Measurements from ENCODE around the gene PHACTR4.
"Not testable (repeated sequence)": the region's sequence is repeated elsewhere in the genome, so short reads cannot be mapped to it uniquely, and the experiment has no call there.

PHACTR4 gene

GRCh38 chr1:28343405-28343804 is 26.1 kb upstream of the PHACTR4 start:
- no peak overlapping the region for H3K4me3 ChIP-seq (ENCODE audit: low read length)
- no peaks in the 10 kb centered on the region for H3K9me3 ChIP-seq (ENCODE audit: insufficient read depth, low read length)
- H3K27me3 ChIP-seq (ENCODE audit: low read depth, low read length): no peaks in the 10 kb centered on the region
- H3K36me3 ChIP-seq (replicated peaks; ENCODE audit: low read depth, low read length): no peaks in the 10 kb centered on the region
- TF ChIP-seq CTCF (IDR thresholded peaks at IDR 0.05; ENCODE audit: low read depth, low read length): no peak
- TF ChIP-seq EZH2phosphoT487 (IDR thresholded peaks at IDR 0.05; ENCODE audit: low read depth): no peak
- no peak overlapping the region for H2AFZ ChIP-seq (ENCODE audit: low read depth, low read length)
- no peak overlapping the region for H3K27ac ChIP-seq (ENCODE audit: low read length)
- H3K79me2 ChIP-seq (ENCODE audit: low read length): no peaks in the 10 kb centered on the region
- H4K20me1 ChIP-seq (ENCODE audit: insufficient read depth, low read length): no peaks in the 10 kb centered on the region
- H3K4me1 ChIP-seq (ENCODE audit: low read length): no peaks in the 10 kb centered on the region
- no peak overlapping the region for H3K4me2 ChIP-seq (ENCODE audit: low read length)
- no peak overlapping the region for H3K9ac ChIP-seq (ENCODE audit: low read length)

- H4K20me1 ChIP-seq (ENCODE audit: insufficient read depth, low read length); H3K9ac ChIP-seq (ENCODE audit: low read length); H3K9me3 ChIP-seq (ENCODE audit: insufficient read depth, low read length); H3K4me2 ChIP-seq (ENCODE audit: low read length); H3K4me1 ChIP-seq (ENCODE audit: low read length); H3K27me3 ChIP-seq (ENCODE audit: low read depth, low read length); H3K79me2 ChIP-seq (ENCODE audit: low read length); H3K4me3 ChIP-seq (ENCODE audit: low read length); H3K27ac ChIP-seq (ENCODE audit: low read length); H2AFZ ChIP-seq (ENCODE audit: low read depth, low read length); H3K36me3 ChIP-seq (replicated peaks; ENCODE audit: low read depth, low read length): not testable (repeated sequence)
Observed at GRCh38 chr1:28353248-28353810, 16.2 kb upstream of the PHACTR4 start.

GRCh38 chr1:28354121-28354520 is 15.4 kb upstream of the PHACTR4 start:
- Histone ChIP-seq H3K36me3 (replicated peaks; ENCODE audit: low read depth, low read length) (no peaks in the 10 kb centered on the region), H3K4me3 (ENCODE audit: low read length) (no peak overlapping the region), H3K4me1 (ENCODE audit: low read length) (no peaks in the 10 kb centered on the region), H3K9me3 (ENCODE audit: insufficient read depth, low read length) (no peaks in the 10 kb centered on the region), H2AFZ (ENCODE audit: low read depth, low read length) (no peak overlapping the region), H3K79me2 (ENCODE audit: low read length) (no peaks in the 10 kb centered on the region), H3K27me3 (ENCODE audit: low read depth, low read length) (no peaks in the 10 kb centered on the region), H3K27ac (ENCODE audit: low read length) (no peak overlapping the region), H3K4me2 (ENCODE audit: low read length) (no peak overlapping the region), H4K20me1 (ENCODE audit: insufficient read depth, low read length) (no peaks in the 10 kb centered on the region), H3K9ac (ENCODE audit: low read length) (no peak overlapping the region)
- TF ChIP-seq EZH2phosphoT487 (IDR thresholded peaks at IDR 0.05; ENCODE audit: low read depth) (no peak), CTCF (IDR thresholded peaks at IDR 0.05; ENCODE audit: low read depth, low read length) (no peak)

- Histone ChIP-seq H4K20me1 (ENCODE audit: insufficient read depth, low read length) (no peaks in the 10 kb centered on the region), H3K4me2 (ENCODE audit: low read length) (no peak overlapping the region), H3K9me3 (ENCODE audit: insufficient read depth, low read length) (no peaks in the 10 kb centered on the region), H3K27ac (ENCODE audit: low read length) (no peak overlapping the region), H3K79me2 (ENCODE audit: low read length) (no peaks in the 10 kb centered on the region), H3K9ac (ENCODE audit: low read length) (no peak overlapping the region), H3K4me1 (ENCODE audit: low read length) (no peaks in the 10 kb centered on the region), H3K27me3 (ENCODE audit: low read depth, low read length) (no peaks in the 10 kb centered on the region), H3K36me3 (replicated peaks; ENCODE audit: low read depth, low read length) (no peaks in the 10 kb centered on the region), H2AFZ (ENCODE audit: low read depth, low read length) (no peak overlapping the region), H3K4me3 (ENCODE audit: low read length) (no peak overlapping the region)
- no peak for TF ChIP-seq EZH2phosphoT487 (IDR thresholded peaks at IDR 0.05; ENCODE audit: low read depth)
- no peak for TF ChIP-seq CTCF (IDR thresholded peaks at IDR 0.05; ENCODE audit: low read depth, low read length)
Observed at GRCh38 chr1:28358716-28359115, 10.8 kb upstream of the PHACTR4 start.

All from OCI-LY3 (cell line).